HG02623 (cell line): Measurements from ENCODE around the gene TSHZ2.
"Not testable (repeated sequence)": the region's sequence is repeated elsewhere in the genome, so short reads cannot be mapped to it uniquely, and the experiment has no call there.

Source experiments
- ATAC-seq: cut with Tn5 transposase; IDR thresholded peaks from one replicate; pipeline ENCODE4 v1.9.1; 2021; ENCODE audit warnings: moderate library complexity; ENCODE audit not compliant: unreplicated experiment

Gene TSHZ2

GRCh38 chr20:53298911-53299310 is 326.8 kb downstream of the TSHZ2 start:
- ATAC-seq: no peak

DNA sequence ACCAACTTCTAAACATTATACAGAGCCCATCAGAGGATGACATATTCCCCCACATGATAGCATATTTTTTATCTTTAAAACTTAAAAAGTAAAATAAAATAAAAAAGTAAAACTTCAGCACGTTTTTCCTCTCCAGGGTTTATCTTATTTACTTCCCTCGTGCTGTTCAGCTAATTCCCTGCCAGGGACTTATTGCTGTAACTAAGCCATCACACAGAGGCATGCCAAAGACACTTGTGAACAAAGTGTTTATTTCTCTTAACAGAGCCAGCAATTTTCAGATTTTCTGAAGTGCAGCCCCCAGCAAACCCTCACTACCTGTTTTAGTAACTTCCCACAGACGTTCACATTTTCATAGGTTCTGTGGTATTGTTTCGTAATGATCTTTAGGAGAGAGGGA is 327.7 kb downstream of the TSHZ2 start:
- ATAC-seq: no peak

GRCh38 chr20:53301869-53302268 is 329.7 kb downstream of the TSHZ2 start:
- no peak for ATAC-seq

DNA sequence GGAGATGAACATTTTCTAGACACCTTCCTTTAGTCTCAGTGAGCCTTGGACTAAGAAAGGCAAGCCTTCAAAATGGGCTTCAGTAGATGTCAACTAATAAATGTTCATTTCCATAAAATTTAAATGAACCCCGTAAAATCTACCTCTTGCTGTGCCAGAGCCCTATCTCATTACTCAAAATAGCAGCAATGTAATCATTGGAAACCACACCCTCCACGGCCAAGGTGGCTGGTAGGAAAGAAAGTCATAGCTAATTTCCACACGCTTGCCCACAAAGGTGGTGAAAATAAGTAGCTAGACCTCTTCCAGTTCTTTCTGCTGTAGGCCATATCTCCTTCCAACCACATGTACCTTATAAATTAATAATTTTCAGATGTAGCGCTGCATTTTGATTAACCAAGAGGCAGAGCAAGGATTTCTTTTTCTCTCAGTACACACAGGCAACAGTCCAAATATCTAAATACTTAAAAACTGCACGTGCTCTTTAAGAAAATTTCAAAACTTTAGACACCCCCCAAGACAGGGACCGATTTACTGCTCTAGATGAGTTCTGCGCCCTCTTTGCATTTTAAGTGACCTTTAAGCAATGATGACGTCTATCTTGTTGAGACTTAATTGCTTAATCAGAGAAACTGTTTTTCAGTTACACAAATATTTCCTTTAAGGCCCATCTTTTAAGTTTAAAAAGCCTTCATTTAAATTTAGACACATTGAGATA is 330.7 kb downstream of the TSHZ2 start:
- ATAC-seq: no peak

- ATAC-seq: no peak
Measured at GRCh38 chr20:53303413-53303760, 331.2 kb downstream of the TSHZ2 start.

- no peak for ATAC-seq
Measured at GRCh38 chr20:53304146-53304545, 332.0 kb downstream of the TSHZ2 start.

DNA sequence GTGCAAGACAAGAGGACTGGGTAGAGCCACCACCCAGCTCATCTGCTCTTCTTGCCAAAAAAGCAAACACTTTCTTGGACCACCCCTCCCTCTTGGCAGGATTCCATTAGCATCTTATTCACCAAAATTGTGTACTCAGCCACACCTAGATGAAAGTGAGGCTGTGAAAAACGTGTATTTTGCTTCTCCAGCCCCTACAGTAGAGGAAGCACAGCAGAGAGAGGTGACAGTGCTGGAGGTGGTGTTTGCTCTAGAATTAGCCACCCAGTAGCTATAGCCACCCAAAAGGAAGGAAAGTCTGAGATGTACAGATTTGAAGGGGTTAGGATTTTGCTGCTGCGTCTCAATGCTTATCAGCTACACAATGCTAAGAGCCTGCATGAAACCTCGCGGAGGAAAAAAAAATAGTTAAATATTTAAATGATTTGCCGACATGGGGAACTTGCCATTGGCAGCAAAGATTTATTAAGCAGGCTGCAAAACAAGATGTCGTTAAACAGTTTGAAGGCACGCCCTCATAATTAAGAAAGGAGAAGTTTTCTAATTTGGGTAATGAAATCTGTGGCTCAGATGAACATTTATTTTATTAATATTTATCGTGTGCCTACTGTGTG is 334.1 kb downstream of the TSHZ2 start:
- no peak for ATAC-seq

- ATAC-seq: no peak
Measured at GRCh38 chr20:53307964-53308597, 335.9 kb downstream of the TSHZ2 start.

- no peak for ATAC-seq
Measured at GRCh38 chr20:53309515-53309914, 337.4 kb downstream of the TSHZ2 start.

DNA sequence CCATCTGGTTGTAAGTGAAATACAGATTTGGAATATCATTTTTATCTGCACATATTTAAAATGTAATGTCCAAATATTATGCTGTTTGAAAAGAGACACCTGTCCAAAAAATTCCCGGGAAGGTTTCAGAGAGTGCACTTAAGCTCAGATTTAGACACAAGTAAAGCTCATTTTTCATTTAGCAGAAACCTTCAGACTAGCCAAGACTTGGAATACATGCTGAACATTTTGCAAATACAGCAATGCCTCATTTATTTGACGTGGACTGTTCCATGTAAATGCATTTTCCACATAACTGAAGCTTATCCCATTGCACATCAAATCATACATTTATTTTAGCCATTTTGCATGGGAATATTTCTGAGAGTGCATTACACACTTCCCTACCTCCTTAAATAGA is 340.8 kb downstream of the TSHZ2 start:
- no peak for ATAC-seq

- no peak for ATAC-seq
Measured at GRCh38 chr20:53316206-53316937, 344.2 kb downstream of the TSHZ2 start.

DNA sequence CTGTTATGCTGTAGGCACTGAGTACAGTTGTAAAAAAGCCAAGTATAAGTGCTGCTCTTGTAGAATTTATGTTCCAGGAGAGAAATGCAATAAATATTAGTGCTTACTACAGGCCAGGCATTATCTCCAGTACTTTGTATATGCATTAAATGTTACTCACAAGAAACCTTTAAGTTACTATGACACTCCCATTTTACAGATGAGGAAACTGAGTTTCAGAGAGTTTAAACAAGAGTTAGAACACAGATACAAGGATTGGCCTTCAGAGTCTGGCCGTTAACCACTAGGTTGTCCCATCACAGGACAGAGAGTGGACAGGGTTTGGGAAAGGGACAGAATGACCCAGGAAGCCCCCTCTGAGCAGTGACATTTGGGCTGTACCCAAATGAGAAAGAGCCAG is 347.0 kb downstream of the TSHZ2 start:
- ATAC-seq: no peak

DNA sequence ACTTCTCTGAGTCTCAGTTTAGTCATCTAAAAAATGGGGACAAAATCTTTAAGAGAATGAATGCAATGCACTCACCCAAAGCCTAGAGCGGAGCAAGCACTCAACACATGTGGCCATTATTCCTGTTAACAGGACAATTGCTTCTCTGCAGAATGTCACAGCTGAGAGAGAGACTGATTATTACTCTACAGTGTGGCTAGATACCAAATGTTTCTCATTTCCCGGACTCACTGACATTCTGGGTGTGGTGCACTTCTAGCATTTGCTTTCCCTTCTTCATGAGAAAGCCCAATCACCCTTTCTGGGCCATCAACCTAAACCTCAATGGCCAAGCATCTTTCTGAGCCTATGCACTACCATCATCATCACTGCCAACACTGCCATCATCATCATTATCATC is 347.6 kb downstream of the TSHZ2 start:
- no peak for ATAC-seq

GRCh38 chr20:53320701-53321100 is 348.5 kb downstream of the TSHZ2 start:
- ATAC-seq: no peak

DNA sequence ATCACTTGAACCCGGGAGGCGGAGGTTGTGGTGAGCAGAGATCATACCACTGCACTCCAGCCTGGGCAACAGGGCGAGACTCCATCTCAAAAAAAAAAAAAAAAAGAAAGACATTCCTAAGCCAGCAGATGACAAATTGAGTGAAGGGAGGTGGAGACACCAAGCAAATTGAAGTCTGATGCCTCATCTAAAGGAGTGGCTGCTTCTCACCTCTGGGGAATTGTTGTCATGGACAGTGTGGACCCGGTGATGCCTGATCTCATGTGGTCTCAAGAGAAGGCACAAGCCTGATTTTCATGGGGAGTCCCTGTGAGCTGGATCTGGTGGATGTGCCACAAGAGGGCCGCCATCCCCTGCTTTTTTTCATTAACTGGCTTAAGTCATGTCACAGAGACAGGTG is 349.4 kb downstream of the TSHZ2 start:
- no peak for ATAC-seq

DNA sequence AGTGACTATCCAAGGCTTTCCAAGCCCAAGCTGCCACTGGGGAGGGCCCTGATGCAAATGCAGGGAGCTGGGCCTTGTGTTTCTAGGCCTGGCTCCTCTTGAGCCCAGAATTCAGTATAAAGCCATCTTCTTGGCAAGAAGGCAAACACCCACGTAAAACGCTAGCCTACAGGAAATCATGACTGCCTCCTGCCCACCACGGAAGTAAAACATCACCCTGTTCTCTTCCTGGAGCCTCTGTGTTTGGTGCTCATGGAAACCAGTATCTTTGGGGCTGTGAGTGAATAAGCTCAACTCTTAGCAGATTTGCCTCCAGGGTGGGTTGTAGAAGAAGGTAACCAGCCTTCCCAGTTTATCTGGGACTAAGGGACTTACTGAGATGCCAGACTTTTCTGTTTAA is 350.5 kb downstream of the TSHZ2 start:
- no peak for ATAC-seq

- not testable (repeated sequence) for ATAC-seq
Measured at GRCh38 chr20:53323460-53323859, 351.3 kb downstream of the TSHZ2 start.

- ATAC-seq: no peak
Measured at GRCh38 chr20:53324816-53325215, 352.7 kb downstream of the TSHZ2 start.

- ATAC-seq: no peak
Measured at GRCh38 chr20:53328961-53329360, 356.8 kb downstream of the TSHZ2 start.

GRCh38 chr20:53329781-53330180 is 357.6 kb downstream of the TSHZ2 start:
- no peak for ATAC-seq

- ATAC-seq: no peak
Measured at GRCh38 chr20:53330601-53331140, 358.5 kb downstream of the TSHZ2 start.
